Kidney (tissue), 14 donors: Measurements from ENCODE around the gene LARGE1. TPM values are rescaled to one million over a fixed set of nuclear protein-coding genes. Genes with fewer than 3 reads are reported as not detected.

Experiments used
- DNase-seq, 5 donors: peaks; one replicate each; pipeline ENCODE4 v3.0.0-alpha.2; 2013 to 2020
- FAIRE-seq: peaks from 2 replicates; lab custom pipeline; 2012; peaks lifted over from hg19 to GRCh38; lab: Jason Lieb, UNC
- H3K27ac ChIP-seq, 2 donors: one replicate each; pipeline ENCODE4 v1.7.0; 2013; ENCODE audit warnings: low read depth in 2 of 2, low read length in 2 of 2, inconsistent platforms in 1 of 2
- H3K27me3 ChIP-seq: one replicate; pipeline ENCODE4 v1.7.1; 2013; ENCODE audit warnings: low read length, inconsistent platforms; ENCODE audit not compliant: control insufficient read depth, insufficient read depth
- H3K36me3 ChIP-seq, 3 donors: one replicate each; pipeline versions ENCODE4 v1.7.0 to v1.7.1; 2013; ENCODE audit warnings: low read length in 3 of 3, control low read depth in 1 of 3, inconsistent platforms in 1 of 3; ENCODE audit not compliant: insufficient read depth in 3 of 3, control insufficient read depth in 2 of 3
- H3K4me1 ChIP-seq, 3 donors: one replicate each; pipeline versions ENCODE4 v1.7.0 to v1.7.1; 2013; ENCODE audit warnings: low read length in 3 of 3, inconsistent platforms in 1 of 3, low read depth in 1 of 3; ENCODE audit not compliant: control insufficient read depth in 2 of 3, insufficient read depth in 2 of 3
- H3K4me3 ChIP-seq, 3 donors: one replicate each; pipeline versions ENCODE4 v1.7.0 to v1.8.1; 2013; ENCODE audit warnings: low read length in 3 of 3, control low read depth in 1 of 3, inconsistent platforms in 1 of 3
- H3K9ac ChIP-seq, 3 donors: one replicate each; pipeline versions ENCODE4 v1.7.0 to v1.7.1; 2013; ENCODE audit warnings: low read length in 3 of 3, control low read depth in 1 of 3, inconsistent platforms in 1 of 3
- H3K9me3 ChIP-seq, 3 donors: one replicate each; pipeline versions ENCODE4 v1.7.0 to v1.7.1; 2013; ENCODE audit warnings: low read length in 3 of 3, control low read depth in 1 of 3, inconsistent platforms in 1 of 3; ENCODE audit not compliant: control insufficient read depth in 2 of 3, insufficient read depth in 1 of 3
- CTCF ChIP-seq: IDR thresholded peaks from 3 replicates; pipeline ENCODE4 v1.5.1; 2012; ENCODE audit warnings: mild to moderate bottlenecking, moderate library complexity, borderline replicate concordance; ENCODE audit not compliant: insufficient read depth; ENCODE audit errors: extremely low read depth
- intact Hi-C: fragments of 100-400 bp; cut with DNase I; formaldehyde crosslinking; loops from one replicate; pipeline ENCODE4 v1.11.1; 2022
- polyA plus RNA-seq: library from polyadenylated mRNA; stranded (reverse); fragments of 350-450 nt; fragmentation: Illumina TruSeq; extraction: RNeasy Lipid Tissue Mini Kit (QIAGEN cat#74804); gene quantifications from one replicate; pipeline ENCODE4 v1.2.3, GENCODE V29; 2014; ENCODE audit warnings: low read depth, low replicate concordance; ENCODE audit not compliant: insufficient read depth
- total RNA-seq: library from RNA; stranded (reverse); fragmentation: NEBNext Ultra II Directional; extraction: Animal tissue kit (Norgen Biotek cat#: 25700); gene quantifications from one replicate; pipeline ENCODE4 v1.2.1, GENCODE V29; 2021
- donor health status: control.
- donor health status: control.
- donor health status: control.
- donor health status: control.
- donor health status: control.
- donor health status: DM: yes; HTN: yes; CAD: no.
- donor health status: Normal renal cell carcinoma (clear cell type).

Gene LARGE1
- total and polyA plus RNA-seq, 2 donors from 2014 or later: 5.0 to 22.9 TPM

GRCh38 chr22:33321466-33321865 is 598.8 kb downstream of the LARGE1 start:
- no peak for TF ChIP-seq CTCF
- H3K4me1 ChIP-seq: no peaks in the 10 kb centered on the region
- no peak overlapping the region for H3K27ac ChIP-seq
- no peaks in the 10 kb centered on the region for H3K27me3 ChIP-seq
- H3K9me3 ChIP-seq: no peaks in the 10 kb centered on the region
- DNase-seq: no peak
- H3K9ac ChIP-seq: no peak overlapping the region
- no peak overlapping the region for H3K4me3 ChIP-seq
- FAIRE-seq: no peak
- intact Hi-C loops: no loop called here
- no peaks in the 10 kb centered on the region for H3K36me3 ChIP-seq

- no peak for TF ChIP-seq CTCF
- H3K4me3 ChIP-seq: no peak overlapping the region
- no peak overlapping the region for H3K9ac ChIP-seq
- no peaks in the 10 kb centered on the region for H3K4me1 ChIP-seq
- DNase-seq (no peak), FAIRE-seq (no peak)
- H3K9me3 ChIP-seq: no peaks in the 10 kb centered on the region
- H3K27ac ChIP-seq: no peak overlapping the region
- no peaks in the 10 kb centered on the region for H3K36me3 ChIP-seq
- intact Hi-C loops: no loop called here
- H3K27me3 ChIP-seq: no peaks in the 10 kb centered on the region
Observed at GRCh38 chr22:33315954-33316353, 604.3 kb downstream of the LARGE1 start.

GRCh38 chr22:33315117-33315516 is 605.2 kb downstream of the LARGE1 start:
- Histone ChIP-seq H3K4me1 (no peaks in the 10 kb centered on the region), H3K36me3 (no peaks in the 10 kb centered on the region), H3K27me3 (no peaks in the 10 kb centered on the region), H3K9ac (no peak overlapping the region), H3K27ac (no peak overlapping the region), H3K9me3 (no peaks in the 10 kb centered on the region), H3K4me3 (no peak overlapping the region)
- intact Hi-C loops: no loop called here
- no peak for FAIRE-seq
- no peak for DNase-seq
- no peak for TF ChIP-seq CTCF

GRCh38 chr22:33314316-33314715 is 606.0 kb downstream of the LARGE1 start:
- H3K9me3 ChIP-seq: no peaks in the 10 kb centered on the region

More at GRCh38 chr22:33314316-33314715, 606.0 kb downstream of the LARGE1 start:
- H3K9ac ChIP-seq: no peak overlapping the region
- H3K4me1 ChIP-seq: no peaks in the 10 kb centered on the region
- no peak overlapping the region for H3K4me3 ChIP-seq
- H3K27me3 ChIP-seq: no peaks in the 10 kb centered on the region
- TF ChIP-seq CTCF: no peak
- no peak for DNase-seq
- FAIRE-seq: no peak
- H3K36me3 ChIP-seq: no peaks in the 10 kb centered on the region
- intact Hi-C loops: no loop called here
- H3K27ac ChIP-seq: no peak overlapping the region
